H1 (cell line): ENCODE results near the gene DNAI2. TPM values are rescaled to one million over a fixed set of nuclear protein-coding genes. Genes with fewer than 3 reads are reported as not detected.
A peak's percentile ranks its signal among the peaks of the same experiment; 100 is the strongest.

Source experiments
- CTCF ChIA-PET: fragments of 300-600 bp; sonication (Branson Sonifier 250); formaldehyde crosslinking; loops from one replicate; lab custom pipeline; 2021; ENCODE audit not compliant: partially characterized antibody; lab: Charles Lee
- POLR2A ChIA-PET: fragments of 300-600 bp; sonication (Branson Sonifier 250); formaldehyde crosslinking; loops from one replicate; lab custom pipeline; 2021; ENCODE audit warnings: inconsistent platforms; ENCODE audit not compliant: partially characterized antibody; lab: Charles Lee
- DNase-seq, 2 experiments: peaks; one replicate each; pipeline versions ENCODE4 v3.0.0 to v3.0.0-alpha.2; 2010 to 2022; ENCODE audit warnings: low spot score in 2 of 2, low read depth in 1 of 2, mixed read lengths in 1 of 2
- FAIRE-seq: peaks from 2 replicates; lab custom pipeline; 2011; peaks lifted over from hg19 to GRCh38; lab: Jason Lieb, UNC
- H2AFZ ChIP-seq: 2 replicates; pipeline ENCODE4 v1.8.1; 2012; ENCODE audit warnings: low read length, inconsistent platforms
- H2AK5ac ChIP-seq: 2 replicates; pipeline ENCODE4 v1.6.1; 2013; ENCODE audit warnings: low read depth, low read length
- H2BK120ac ChIP-seq: replicated peaks from 2 replicates; pipeline ENCODE3; 2013; ENCODE audit warnings: low read depth, low read length, inconsistent platforms
- H2BK12ac ChIP-seq: 2 replicates; pipeline ENCODE4 v1.6.1; 2013; ENCODE audit warnings: low read depth, low read length
- H2BK15ac ChIP-seq: 2 replicates; pipeline ENCODE4 v1.6.1; 2013; ENCODE audit warnings: low read length
- H2BK20ac ChIP-seq: 2 replicates; pipeline ENCODE4 v1.6.1; 2013; ENCODE audit warnings: low read length
- H2BK5ac ChIP-seq: 2 replicates; pipeline ENCODE4 v1.6.1; 2013; ENCODE audit warnings: low read depth, low read length
- H3K14ac ChIP-seq: 2 replicates; pipeline ENCODE4 v1.6.1; 2013; ENCODE audit warnings: inconsistent platforms; ENCODE audit not compliant: insufficient read length
- H3K18ac ChIP-seq: 2 replicates; pipeline ENCODE4 v1.6.1; 2013; ENCODE audit warnings: low read length; ENCODE audit errors: extremely low read depth
- H3K23ac ChIP-seq: 2 replicates; pipeline ENCODE4 v1.6.1; 2013; ENCODE audit warnings: inconsistent platforms; ENCODE audit not compliant: insufficient read length
- H3K23me2 ChIP-seq: 2 replicates; pipeline ENCODE4 v1.6.1; 2013; ENCODE audit warnings: low read depth, low read length
- H3K27ac ChIP-seq: 2 replicates; pipeline ENCODE4 v1.6.1; 2011; ENCODE audit warnings: low read depth, low read length, inconsistent platforms
- H3K27me3 ChIP-seq, 4 experiments: replicated peaks in 1 of 4; 1 replicate in 1 of 4; 2 replicates in 3 of 4; pipeline versions ENCODE4 v1.6.1 to v1.8.1; 2011 to 2013; ENCODE audit warnings: low read length in 3 of 4, mild to moderate bottlenecking in 3 of 4, inconsistent platforms in 2 of 4, mixed read lengths in 2 of 4, moderate library complexity in 1 of 4; ENCODE audit not compliant: control insufficient read depth in 3 of 4, insufficient read depth in 3 of 4; ENCODE audit errors: extremely low read depth in 1 of 4
- H3K36me3 ChIP-seq, 4 experiments: 2 replicates each; pipeline versions ENCODE4 v1.6.1 to v1.8.1; 2011 to 2013; ENCODE audit warnings: mild to moderate bottlenecking in 4 of 4, low read length in 3 of 4, moderate library complexity in 2 of 4, control low read depth in 1 of 4, inconsistent platforms in 1 of 4; ENCODE audit not compliant: insufficient read depth in 4 of 4, control insufficient read depth in 2 of 4
- H3K4ac ChIP-seq: replicated peaks from 2 replicates; pipeline ENCODE3; 2013; ENCODE audit warnings: low read length, low read depth, mixed read lengths, inconsistent platforms; ENCODE audit not compliant: insufficient read length
- H3K4me1 ChIP-seq, 4 experiments: replicated peaks in 1 of 4; 1 replicate in 1 of 4; 2 replicates in 3 of 4; pipeline versions ENCODE4 v1.6.1 to v1.8.1; 2011 to 2013; ENCODE audit warnings: low read length in 3 of 4, inconsistent platforms in 2 of 4, mixed read lengths in 1 of 4; ENCODE audit not compliant: insufficient read depth in 4 of 4, control insufficient read depth in 3 of 4
- H3K4me2 ChIP-seq, 2 experiments: 2 replicates each; pipeline versions ENCODE4 v1.6.1 to v1.8.1; 2011 to 2013; ENCODE audit warnings: low read depth in 2 of 2, low read length in 2 of 2, control low read depth in 1 of 2, inconsistent platforms in 1 of 2, mild to moderate bottlenecking in 1 of 2; ENCODE audit not compliant: insufficient read depth in 1 of 2
- H3K4me3 ChIP-seq, 4 experiments: fragments of 200-600, 300-600 bp in 1 of 4; sonication (generic), shearing (Covaris generic), sonication (Bioruptor Twin) in 1 of 4; 2 replicates each; pipeline versions ENCODE4 v1.5.1 to v1.8.1; 2011 to 2016; ENCODE audit warnings: low read length in 4 of 4, low read depth in 3 of 4, control low read depth in 2 of 4, inconsistent platforms in 2 of 4, mild to moderate bottlenecking in 2 of 4, mixed read lengths in 1 of 4, moderate library complexity in 1 of 4; ENCODE audit not compliant: insufficient read depth in 2 of 4; ENCODE audit errors: extremely low read depth in 1 of 4
- H3K56ac ChIP-seq: replicated peaks from 2 replicates; pipeline ENCODE3; 2013; ENCODE audit warnings: low read depth, mild to moderate bottlenecking, mixed read lengths, low read length, inconsistent platforms; ENCODE audit not compliant: insufficient read length
- H3K79me1 ChIP-seq: 2 replicates; pipeline ENCODE4 v1.6.1; 2013; ENCODE audit warnings: low read depth, low read length, control low read depth
- H3K79me2 ChIP-seq, 2 experiments: 2 replicates each; pipeline versions ENCODE4 v1.6.1 to v1.8.1; 2012 to 2013; ENCODE audit warnings: low read length in 2 of 2, mild to moderate bottlenecking in 2 of 2, inconsistent platforms in 1 of 2; ENCODE audit not compliant: insufficient read depth in 2 of 2, control insufficient read depth in 1 of 2
- H3K9ac ChIP-seq, 4 experiments: replicated peaks in 1 of 4; 1 replicate in 1 of 4; 2 replicates in 3 of 4; pipeline versions ENCODE4 v1.6.1 to v1.8.1; 2011 to 2013; ENCODE audit warnings: low read depth in 3 of 4, low read length in 3 of 4, control low read depth in 2 of 4, mild to moderate bottlenecking in 2 of 4, moderate library complexity in 2 of 4, inconsistent platforms in 1 of 4; ENCODE audit errors: extremely low read depth in 1 of 4
- H3K9me3 ChIP-seq, 2 experiments: 2 replicates each; pipeline versions ENCODE4 v1.6.1 to v1.8.1; 2012 to 2013; ENCODE audit warnings: mild to moderate bottlenecking in 2 of 2, moderate library complexity in 2 of 2, control low read depth in 1 of 2, inconsistent platforms in 1 of 2, low read depth in 1 of 2, low read length in 1 of 2, mixed read lengths in 1 of 2; ENCODE audit not compliant: insufficient read depth in 2 of 2
- H4K20me1 ChIP-seq, 2 experiments: replicated peaks in 1 of 2; 2 replicates each; pipeline versions ENCODE3 to v1.8.1; 2011 to 2013; ENCODE audit warnings: inconsistent platforms in 2 of 2, low read length in 2 of 2, mild to moderate bottlenecking in 1 of 2; ENCODE audit not compliant: insufficient read depth in 2 of 2, control insufficient read depth in 1 of 2
- H4K5ac ChIP-seq: 2 replicates; pipeline ENCODE4 v1.6.1; 2013; ENCODE audit warnings: low read length, low read depth, mixed read lengths, inconsistent platforms; ENCODE audit not compliant: insufficient read length
- H4K8ac ChIP-seq: 2 replicates; pipeline ENCODE4 v1.8.0; 2013; ENCODE audit warnings: mild to moderate bottlenecking, moderate library complexity, low read length, inconsistent platforms; ENCODE audit not compliant: insufficient read depth; ENCODE audit errors: extremely low read depth
- H4K91ac ChIP-seq: replicated peaks from 2 replicates; pipeline ENCODE3; 2013; ENCODE audit warnings: low read length, mixed read lengths, inconsistent platforms; ENCODE audit not compliant: insufficient read length
- GABPA ChIP-seq: IDR thresholded peaks from 2 replicates; pipeline ENCODE4 v1.6.1; 2011; ENCODE audit warnings: mild to moderate bottlenecking, low read length, moderate library complexity, borderline replicate concordance; ENCODE audit not compliant: insufficient read depth
- WGBS, 2 experiments: shearing (Covaris generic) in 1 of 2; methylation state at CpG; one replicate each; pipeline versions ENCODE4 v1.1.6 to v1.1.7; 2013 to 2015; ENCODE audit warnings: low lambda C conversion rate in 2 of 2, mixed read lengths in 2 of 2, inconsistent platforms in 1 of 2, low coverage in 1 of 2, missing lambda C conversion rate in 1 of 2; ENCODE audit not compliant: insufficient replicate concordance in 2 of 2, insufficient coverage in 1 of 2, insufficient read length in 1 of 2; ENCODE audit errors: extremely low coverage in 1 of 2, missing lambda C conversion rate in 1 of 2; 5-methylcytosine and 5-hydroxymethylcytosine counted together
- polyA plus RNA-seq, 7 experiments: library from polyadenylated mRNA; depleted of rRNA in 3 of 7; stranded (reverse) in 5 of 7; unstranded in 2 of 7; fragments of >200 nt in 5 of 7; fragments of 200-250 nt in 2 of 7; gene quantifications; 1 replicate in 5 of 7; 2 replicates in 1 of 7; 4 replicates in 1 of 7; pipeline versions ENCODE4 v1.2.1 to v1.2.3, GENCODE V29; 2011 to 2013; ENCODE audit warnings: missing spikeins in 2 of 7, mixed read lengths in 2 of 7
- total RNA-seq: library from RNA; stranded (reverse); fragmentation: NEBNext Ultra II Directional; extraction: Animal tissue kit (Norgen Biotek cat#: 25700); gene quantifications from 2 replicates; pipeline ENCODE4 v1.2.1, GENCODE V29; 2021
- TF ChIP-seq, protein P1 (sequence below): IDR thresholded peaks from 2 replicates; pipeline ENCODE4 v1.6.1; 2012; ENCODE audit warnings: inconsistent platforms
- TF ChIP-seq, protein P2 (sequence below): IDR thresholded peaks from 2 replicates; pipeline ENCODE4 v1.6.1; 2012; ENCODE audit warnings: inconsistent platforms

Gene DNAI2
- total and polyA plus RNA-seq, 2 of the 8 experiments (the other 6 are each of a cell fraction or from before 2014, with no cell fraction given) = 0.08 to 0.15 TPM

DNA sequence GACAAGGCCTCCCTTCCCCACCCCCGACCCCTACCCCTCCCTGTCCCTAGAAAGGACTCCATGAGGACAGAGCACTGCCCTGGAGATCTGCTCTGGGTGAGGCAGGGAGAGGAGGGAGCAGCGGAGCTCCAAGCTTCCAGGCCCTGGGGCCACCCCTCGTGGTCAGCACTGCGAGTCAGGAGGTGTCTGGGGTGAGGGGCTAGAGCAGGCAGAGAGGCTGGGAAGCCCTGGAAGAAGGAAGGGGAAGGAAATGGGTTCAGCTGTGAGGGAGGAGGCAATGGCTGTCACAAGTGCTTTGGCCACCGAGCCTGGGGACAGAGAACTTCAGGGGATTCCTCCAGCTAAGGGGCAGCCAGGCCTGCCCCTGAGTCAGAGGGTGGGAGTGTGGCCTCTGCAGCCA lies 28.2 kb upstream of the DNAI2 start:
- Histone ChIP-seq H3K27me3 (no peaks in the 10 kb centered on the region), H2AK5ac (no peak overlapping the region), H3K9me3 (0 out of 4 replicates have a peak, but pooled peaks cover 0 to 4% of the 10 kb centered on the region in 2 experiments), H3K9ac (no peak overlapping the region), H3K79me1 (no peaks in the 10 kb centered on the region), H3K4me3 (no peak overlapping the region), H4K8ac (no peak overlapping the region), H3K27ac (no peak overlapping the region; the same call in 1 of the 2 replicates), H3K23me2 (no peaks in the 10 kb centered on the region), H3K14ac (no peak overlapping the region), H3K56ac (no peak overlapping the region), H4K91ac (peak overlapping the region; percentile 89), H3K4me1 (peaks cover 6 to 21% (median 12%) of the 10 kb centered on the region in 4 experiments), H3K79me2 (no peaks in the 10 kb centered on the region), H3K36me3 (no peaks in the 10 kb centered on the region), H2BK5ac (peak overlapping the region; percentile 91; the same call in 1 of the 2 replicates), H4K20me1 (peaks cover 0 to under 1% of the 10 kb centered on the region in 2 experiments), H2BK15ac (no peak overlapping the region; the same call in 1 of the 2 replicates), H2BK12ac (peak overlapping the region; percentile 75; the same call in 1 of the 2 replicates), H2BK120ac (no peak overlapping the region), H4K5ac (peak overlapping the region; percentile 90), H2AFZ (no peak overlapping the region), H3K4ac (no peak overlapping the region), H2BK20ac (0 out of 2 replicates have a peak overlapping the region, but pooled peaks have one; percentile 75), H3K18ac (peak overlapping the region; percentile 99), H3K23ac (no peak overlapping the region), H3K4me2 (peak overlapping the region; percentile 32 to 41; a peak in 2 of 4 replicates)
- DNase-seq = peak in 1 of 2 experiments; percentile 56
- CTCF ChIA-PET = interaction anchor here (1.1 to 2.4 kb wide), 8 partner anchors 9 to 48 kb away, joined by 3 to 10 read pairs (median 4); partner anchors contain the start of gene DNAI2
- WGBS, 2 experiments = 45% methylated on average over 5 of the region's 5 CpGs; no CpG with 5 or more reads in 1 of the 2 experiments
- no peak for TF ChIP-seq GABPA
- TF ChIP-seq, protein P1, sequence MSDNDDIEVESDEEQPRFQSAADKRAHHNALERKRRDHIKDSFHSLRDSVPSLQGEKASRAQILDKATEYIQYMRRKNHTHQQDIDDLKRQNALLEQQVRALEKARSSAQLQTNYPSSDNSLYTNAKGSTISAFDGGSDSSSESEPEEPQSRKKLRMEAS = no peak
- TF ChIP-seq, protein P2, sequence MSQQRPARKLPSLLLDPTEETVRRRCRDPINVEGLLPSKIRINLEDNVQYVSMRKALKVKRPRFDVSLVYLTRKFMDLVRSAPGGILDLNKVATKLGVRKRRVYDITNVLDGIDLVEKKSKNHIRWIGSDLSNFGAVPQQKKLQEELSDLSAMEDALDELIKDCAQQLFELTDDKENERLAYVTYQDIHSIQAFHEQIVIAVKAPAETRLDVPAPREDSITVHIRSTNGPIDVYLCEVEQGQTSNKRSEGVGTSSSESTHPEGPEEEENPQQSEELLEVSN = 0 out of 2 replicates have a peak, but pooled peaks have one; percentile 0
- no peak for FAIRE-seq
- POLR2A ChIA-PET = interaction anchor here (0.7 to 8.2 kb wide), 9 partner anchors 9 to 41 kb away, joined by 3 to 61 read pairs (median 5); partner anchors contain the start of gene TTYH2
